H1 (cell line): ENCODE data around the gene CCT6A. TPM values are rescaled to one million over a fixed set of nuclear protein-coding genes. Genes with fewer than 3 reads are reported as not detected.

Experiments
- CTCF ChIA-PET: fragments of 300-600 bp; sonication (Branson Sonifier 250); formaldehyde crosslinking; loops from one replicate; lab custom pipeline; 2021; ENCODE audit not compliant: partially characterized antibody; lab: Charles Lee
- POLR2A ChIA-PET: fragments of 300-600 bp; sonication (Branson Sonifier 250); formaldehyde crosslinking; loops from one replicate; lab custom pipeline; 2021; ENCODE audit warnings: inconsistent platforms; ENCODE audit not compliant: partially characterized antibody; lab: Charles Lee
- DNase-seq, 2 experiments: peaks; one replicate each; pipeline versions ENCODE4 v3.0.0 to v3.0.0-alpha.2; 2010 to 2022; ENCODE audit warnings: low spot score in 2 of 2, low read depth in 1 of 2, mixed read lengths in 1 of 2
- FAIRE-seq: peaks from 2 replicates; lab custom pipeline; 2011; peaks lifted over from hg19 to GRCh38; lab: Jason Lieb, UNC
- H2AFZ ChIP-seq: 2 replicates; pipeline ENCODE4 v1.8.1; 2012; ENCODE audit warnings: low read length, inconsistent platforms
- H2AK5ac ChIP-seq: 2 replicates; pipeline ENCODE4 v1.6.1; 2013; ENCODE audit warnings: low read depth, low read length
- H2BK120ac ChIP-seq: replicated peaks from 2 replicates; pipeline ENCODE3; 2013; ENCODE audit warnings: low read depth, low read length, inconsistent platforms
- H2BK12ac ChIP-seq: 2 replicates; pipeline ENCODE4 v1.6.1; 2013; ENCODE audit warnings: low read depth, low read length
- H2BK15ac ChIP-seq: 2 replicates; pipeline ENCODE4 v1.6.1; 2013; ENCODE audit warnings: low read length
- H2BK20ac ChIP-seq: 2 replicates; pipeline ENCODE4 v1.6.1; 2013; ENCODE audit warnings: low read length
- H2BK5ac ChIP-seq: 2 replicates; pipeline ENCODE4 v1.6.1; 2013; ENCODE audit warnings: low read depth, low read length
- H3K14ac ChIP-seq: 2 replicates; pipeline ENCODE4 v1.6.1; 2013; ENCODE audit warnings: inconsistent platforms; ENCODE audit not compliant: insufficient read length
- H3K18ac ChIP-seq: 2 replicates; pipeline ENCODE4 v1.6.1; 2013; ENCODE audit warnings: low read length; ENCODE audit errors: extremely low read depth
- H3K23ac ChIP-seq: 2 replicates; pipeline ENCODE4 v1.6.1; 2013; ENCODE audit warnings: inconsistent platforms; ENCODE audit not compliant: insufficient read length
- H3K23me2 ChIP-seq: 2 replicates; pipeline ENCODE4 v1.6.1; 2013; ENCODE audit warnings: low read depth, low read length
- H3K27ac ChIP-seq: 2 replicates; pipeline ENCODE4 v1.6.1; 2011; ENCODE audit warnings: low read depth, low read length, inconsistent platforms
- H3K27me3 ChIP-seq, 4 experiments: replicated peaks in 1 of 4; 1 replicate in 1 of 4; 2 replicates in 3 of 4; pipeline versions ENCODE4 v1.6.1 to v1.8.1; 2011 to 2013; ENCODE audit warnings: low read length in 3 of 4, mild to moderate bottlenecking in 3 of 4, inconsistent platforms in 2 of 4, mixed read lengths in 2 of 4, moderate library complexity in 1 of 4; ENCODE audit not compliant: control insufficient read depth in 3 of 4, insufficient read depth in 3 of 4; ENCODE audit errors: extremely low read depth in 1 of 4
- H3K36me3 ChIP-seq, 4 experiments: 2 replicates each; pipeline versions ENCODE4 v1.6.1 to v1.8.1; 2011 to 2013; ENCODE audit warnings: mild to moderate bottlenecking in 4 of 4, low read length in 3 of 4, moderate library complexity in 2 of 4, control low read depth in 1 of 4, inconsistent platforms in 1 of 4; ENCODE audit not compliant: insufficient read depth in 4 of 4, control insufficient read depth in 2 of 4
- H3K4ac ChIP-seq: replicated peaks from 2 replicates; pipeline ENCODE3; 2013; ENCODE audit warnings: low read length, low read depth, mixed read lengths, inconsistent platforms; ENCODE audit not compliant: insufficient read length
- H3K4me1 ChIP-seq, 4 experiments: replicated peaks in 1 of 4; 1 replicate in 1 of 4; 2 replicates in 3 of 4; pipeline versions ENCODE4 v1.6.1 to v1.8.1; 2011 to 2013; ENCODE audit warnings: low read length in 3 of 4, inconsistent platforms in 2 of 4, mixed read lengths in 1 of 4; ENCODE audit not compliant: insufficient read depth in 4 of 4, control insufficient read depth in 3 of 4
- H3K4me2 ChIP-seq, 2 experiments: 2 replicates each; pipeline versions ENCODE4 v1.6.1 to v1.8.1; 2011 to 2013; ENCODE audit warnings: low read depth in 2 of 2, low read length in 2 of 2, control low read depth in 1 of 2, inconsistent platforms in 1 of 2, mild to moderate bottlenecking in 1 of 2; ENCODE audit not compliant: insufficient read depth in 1 of 2
- H3K4me3 ChIP-seq, 4 experiments: fragments of 200-600, 300-600 bp in 1 of 4; sonication (generic), shearing (Covaris generic), sonication (Bioruptor Twin) in 1 of 4; 2 replicates each; pipeline versions ENCODE4 v1.5.1 to v1.8.1; 2011 to 2016; ENCODE audit warnings: low read length in 4 of 4, low read depth in 3 of 4, control low read depth in 2 of 4, inconsistent platforms in 2 of 4, mild to moderate bottlenecking in 2 of 4, mixed read lengths in 1 of 4, moderate library complexity in 1 of 4; ENCODE audit not compliant: insufficient read depth in 2 of 4; ENCODE audit errors: extremely low read depth in 1 of 4
- H3K56ac ChIP-seq: replicated peaks from 2 replicates; pipeline ENCODE3; 2013; ENCODE audit warnings: low read depth, mild to moderate bottlenecking, mixed read lengths, low read length, inconsistent platforms; ENCODE audit not compliant: insufficient read length
- H3K79me1 ChIP-seq: 2 replicates; pipeline ENCODE4 v1.6.1; 2013; ENCODE audit warnings: low read depth, low read length, control low read depth
- H3K79me2 ChIP-seq, 2 experiments: 2 replicates each; pipeline versions ENCODE4 v1.6.1 to v1.8.1; 2012 to 2013; ENCODE audit warnings: low read length in 2 of 2, mild to moderate bottlenecking in 2 of 2, inconsistent platforms in 1 of 2; ENCODE audit not compliant: insufficient read depth in 2 of 2, control insufficient read depth in 1 of 2
- H3K9ac ChIP-seq, 4 experiments: replicated peaks in 1 of 4; 1 replicate in 1 of 4; 2 replicates in 3 of 4; pipeline versions ENCODE4 v1.6.1 to v1.8.1; 2011 to 2013; ENCODE audit warnings: low read depth in 3 of 4, low read length in 3 of 4, control low read depth in 2 of 4, mild to moderate bottlenecking in 2 of 4, moderate library complexity in 2 of 4, inconsistent platforms in 1 of 4; ENCODE audit errors: extremely low read depth in 1 of 4
- H3K9me3 ChIP-seq, 2 experiments: 2 replicates each; pipeline versions ENCODE4 v1.6.1 to v1.8.1; 2012 to 2013; ENCODE audit warnings: mild to moderate bottlenecking in 2 of 2, moderate library complexity in 2 of 2, control low read depth in 1 of 2, inconsistent platforms in 1 of 2, low read depth in 1 of 2, low read length in 1 of 2, mixed read lengths in 1 of 2; ENCODE audit not compliant: insufficient read depth in 2 of 2
- H4K20me1 ChIP-seq, 2 experiments: replicated peaks in 1 of 2; 2 replicates each; pipeline versions ENCODE3 to v1.8.1; 2011 to 2013; ENCODE audit warnings: inconsistent platforms in 2 of 2, low read length in 2 of 2, mild to moderate bottlenecking in 1 of 2; ENCODE audit not compliant: insufficient read depth in 2 of 2, control insufficient read depth in 1 of 2
- H4K5ac ChIP-seq: 2 replicates; pipeline ENCODE4 v1.6.1; 2013; ENCODE audit warnings: low read length, low read depth, mixed read lengths, inconsistent platforms; ENCODE audit not compliant: insufficient read length
- H4K8ac ChIP-seq: 2 replicates; pipeline ENCODE4 v1.8.0; 2013; ENCODE audit warnings: mild to moderate bottlenecking, moderate library complexity, low read length, inconsistent platforms; ENCODE audit not compliant: insufficient read depth; ENCODE audit errors: extremely low read depth
- H4K91ac ChIP-seq: replicated peaks from 2 replicates; pipeline ENCODE3; 2013; ENCODE audit warnings: low read length, mixed read lengths, inconsistent platforms; ENCODE audit not compliant: insufficient read length
- RAD21 ChIP-seq, 2 experiments: IDR thresholded peaks in 1 of 2; conservative IDR thresholded peaks in 1 of 2; 2 replicates each; pipeline ENCODE4 v1.6.1; 2011; ENCODE audit warnings: low read depth in 2 of 2, low read length in 2 of 2, improper control_type of control experiment in 1 of 2, inconsistent platforms in 1 of 2, mild to moderate bottlenecking in 1 of 2, moderate library complexity in 1 of 2
- WGBS, 2 experiments: shearing (Covaris generic) in 1 of 2; methylation state at CpG; one replicate each; pipeline versions ENCODE4 v1.1.6 to v1.1.7; 2013 to 2015; ENCODE audit warnings: low lambda C conversion rate in 2 of 2, mixed read lengths in 2 of 2, inconsistent platforms in 1 of 2, low coverage in 1 of 2, missing lambda C conversion rate in 1 of 2; ENCODE audit not compliant: insufficient replicate concordance in 2 of 2, insufficient coverage in 1 of 2, insufficient read length in 1 of 2; ENCODE audit errors: extremely low coverage in 1 of 2, missing lambda C conversion rate in 1 of 2; 5-methylcytosine and 5-hydroxymethylcytosine counted together
- polyA plus RNA-seq, 7 experiments: library from polyadenylated mRNA; depleted of rRNA in 3 of 7; stranded (reverse) in 5 of 7; unstranded in 2 of 7; fragments of >200 nt in 5 of 7; fragments of 200-250 nt in 2 of 7; gene quantifications; 1 replicate in 5 of 7; 2 replicates in 1 of 7; 4 replicates in 1 of 7; pipeline versions ENCODE4 v1.2.1 to v1.2.3, GENCODE V29; 2011 to 2013; ENCODE audit warnings: missing spikeins in 2 of 7, mixed read lengths in 2 of 7
- total RNA-seq: library from RNA; stranded (reverse); fragmentation: NEBNext Ultra II Directional; extraction: Animal tissue kit (Norgen Biotek cat#: 25700); gene quantifications from 2 replicates; pipeline ENCODE4 v1.2.1, GENCODE V29; 2021
- TF ChIP-seq, protein P1 (sequence below): IDR thresholded peaks from 2 replicates; pipeline ENCODE4 v1.6.1; 2012; ENCODE audit warnings: inconsistent platforms
- TF ChIP-seq, protein P2 (sequence below), 3 experiments: IDR thresholded peaks; 1 replicate in 2 of 3; 2 replicates in 1 of 3; pipeline versions ENCODE4 v1.5.1 to v1.6.1; 2011; ENCODE audit warnings: low read length in 3 of 3, mild to moderate bottlenecking in 3 of 3, inconsistent platforms in 2 of 3, low read depth in 1 of 3, moderate library complexity in 1 of 3; ENCODE audit not compliant: insufficient read depth in 1 of 3; ENCODE audit errors: control extremely low read depth in 1 of 3

Gene CCT6A
- total and polyA plus RNA-seq, 2 of the 8 experiments (the other 6 are each of a cell fraction or from before 2014, with no cell fraction given), result 201 to 272 TPM

DNA sequence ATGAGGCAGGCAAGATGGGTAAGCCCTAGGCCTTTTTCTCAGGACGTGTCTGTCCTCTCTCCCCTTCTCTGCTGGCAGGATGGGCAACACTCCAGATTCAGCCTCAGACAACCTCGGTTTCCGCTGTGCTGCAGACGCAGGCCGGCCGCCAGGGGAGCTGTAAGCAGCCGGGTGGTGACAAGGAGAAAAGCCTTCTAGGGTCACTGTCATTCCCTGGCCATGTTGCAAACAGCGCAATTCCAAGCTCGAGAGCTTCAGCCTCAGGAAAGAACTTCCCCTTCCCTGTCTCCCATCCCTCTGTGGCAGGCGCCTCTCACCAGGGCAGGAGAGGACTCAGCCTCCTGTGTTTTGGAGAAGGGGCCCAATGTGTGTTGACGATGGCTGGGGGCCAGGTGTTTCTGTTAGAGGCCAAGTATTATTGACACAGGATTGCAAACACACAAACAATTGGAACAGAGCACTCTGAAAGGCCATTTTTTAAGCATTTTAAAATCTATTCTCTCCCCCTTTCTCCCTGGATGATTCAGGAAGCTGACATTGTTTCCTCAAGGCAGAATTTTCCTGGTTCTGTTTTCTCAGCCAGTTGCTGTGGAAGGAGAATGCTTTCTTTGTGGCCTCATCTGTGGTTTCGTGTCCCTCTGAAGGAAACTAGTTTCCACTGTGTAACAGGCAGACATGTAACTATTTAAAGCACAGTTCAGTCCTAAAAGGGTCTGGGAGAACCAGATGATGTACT, 28.1 kb downstream of the CCT6A start:
- H3K27me3 ChIP-seq, result no peaks in the 10 kb centered on the region
- H2BK15ac ChIP-seq, result no peak overlapping the region
- H2BK12ac ChIP-seq, result no peak overlapping the region
- FAIRE-seq (no peak), DNase-seq (peak in 1 of 2 experiments; percentile 56)
- no peaks in the 10 kb centered on the region for H3K9me3 ChIP-seq
- H3K27ac ChIP-seq, result no peak overlapping the region
- H3K4me3 ChIP-seq, result no peak overlapping the region
- CTCF ChIA-PET, result interaction anchor here (1.0 to 2.9 kb wide), 3 partner anchors 10 to 22 kb away, joined by 4 to 23 read pairs (median 5); partner anchors contain the start of gene PHKG1
- no peak overlapping the region for H2BK5ac ChIP-seq
- H3K4me2 ChIP-seq, result no peak overlapping the region
- no peak overlapping the region for H4K91ac ChIP-seq
- H4K8ac ChIP-seq, result no peak overlapping the region
- H3K79me2 ChIP-seq, result no peaks in the 10 kb centered on the region
- H3K18ac ChIP-seq, result no peak overlapping the region
- no peak overlapping the region for H3K14ac ChIP-seq
- no peaks in the 10 kb centered on the region for H3K4me1 ChIP-seq
- H4K20me1 ChIP-seq, result peaks cover 0 to 2% of the 10 kb centered on the region in 2 experiments
- H3K56ac ChIP-seq, result no peak overlapping the region
- POLR2A ChIA-PET, result interaction anchor here (0.9 to 1.6 kb wide), 6 partner anchors 9 to 49 kb away, joined by 3 to 4 read pairs (median 3); partner anchors contain the start of genes CCT6A, PHKG1 and PSPH
- H2BK20ac ChIP-seq, result no peak overlapping the region
- no peak overlapping the region for H2AK5ac ChIP-seq
- H3K4ac ChIP-seq, result no peak overlapping the region
- H3K36me3 ChIP-seq, result peaks cover 0 to 25% (median 8%) of the 10 kb centered on the region in 4 experiments; a peak in 7 of 8 replicates
- H3K23me2 ChIP-seq, result no peaks in the 10 kb centered on the region
- H3K23ac ChIP-seq, result no peak overlapping the region
- H3K79me1 ChIP-seq, result no peaks in the 10 kb centered on the region
- H3K9ac ChIP-seq, result no peak overlapping the region
- 89% methylated on average over 12 of the region's 12 CpGs; no CpG with 5 or more reads in 1 of the 2 experiments for WGBS, 2 experiments
- no peak overlapping the region for H2AFZ ChIP-seq
- no peak overlapping the region for H2BK120ac ChIP-seq
- H4K5ac ChIP-seq, result no peak overlapping the region
- peak in 1 of 2 experiments; percentile 7; a peak in 2 of 4 replicates for TF ChIP-seq RAD21 (IDR thresholded peaks at IDR 0.05 in 1 of 2, conservative IDR thresholded peaks at IDR 0.05 in 1 of 2; ENCODE audit: low read depth in 2 of 2, low read length in 2 of 2)
- TF ChIP-seq, protein P1, sequence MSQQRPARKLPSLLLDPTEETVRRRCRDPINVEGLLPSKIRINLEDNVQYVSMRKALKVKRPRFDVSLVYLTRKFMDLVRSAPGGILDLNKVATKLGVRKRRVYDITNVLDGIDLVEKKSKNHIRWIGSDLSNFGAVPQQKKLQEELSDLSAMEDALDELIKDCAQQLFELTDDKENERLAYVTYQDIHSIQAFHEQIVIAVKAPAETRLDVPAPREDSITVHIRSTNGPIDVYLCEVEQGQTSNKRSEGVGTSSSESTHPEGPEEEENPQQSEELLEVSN, result no peak
- TF ChIP-seq, protein P2, sequence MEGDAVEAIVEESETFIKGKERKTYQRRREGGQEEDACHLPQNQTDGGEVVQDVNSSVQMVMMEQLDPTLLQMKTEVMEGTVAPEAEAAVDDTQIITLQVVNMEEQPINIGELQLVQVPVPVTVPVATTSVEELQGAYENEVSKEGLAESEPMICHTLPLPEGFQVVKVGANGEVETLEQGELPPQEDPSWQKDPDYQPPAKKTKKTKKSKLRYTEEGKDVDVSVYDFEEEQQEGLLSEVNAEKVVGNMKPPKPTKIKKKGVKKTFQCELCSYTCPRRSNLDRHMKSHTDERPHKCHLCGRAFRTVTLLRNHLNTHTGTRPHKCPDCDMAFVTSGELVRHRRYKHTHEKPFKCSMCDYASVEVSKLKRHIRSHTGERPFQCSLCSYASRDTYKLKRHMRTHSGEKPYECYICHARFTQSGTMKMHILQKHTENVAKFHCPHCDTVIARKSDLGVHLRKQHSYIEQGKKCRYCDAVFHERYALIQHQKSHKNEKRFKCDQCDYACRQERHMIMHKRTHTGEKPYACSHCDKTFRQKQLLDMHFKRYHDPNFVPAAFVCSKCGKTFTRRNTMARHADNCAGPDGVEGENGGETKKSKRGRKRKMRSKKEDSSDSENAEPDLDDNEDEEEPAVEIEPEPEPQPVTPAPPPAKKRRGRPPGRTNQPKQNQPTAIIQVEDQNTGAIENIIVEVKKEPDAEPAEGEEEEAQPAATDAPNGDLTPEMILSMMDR (IDR thresholded peaks at IDR 0.05; ENCODE audit: control extremely low read depth in 1 of 3, insufficient read depth in 1 of 3, low read depth in 1 of 3, low read length in 3 of 3), result peak; percentile 25 to 57 (median 53)
- TF ChIP-seq, all 59 proteins: peak for 2
